Stimulated activated CD4-positive, alpha-beta T cell treated with anti-CD3 and anti-CD28 coated beads, Interleukin-15, amount 100 ng/mL, for 1 hour (primary cell): Measurements from ENCODE around the gene EFNA4.
A peak's percentile ranks its signal among the peaks of the same experiment; 100 is the strongest.

Experiments used
- DNase-seq, 2 donors: peaks; one replicate each; pipeline ENCODE4 v3.0.0-alpha.2; 2020; ENCODE audit warnings: low read depth in 1 of 2, low spot score in 1 of 2

EFNA4 gene

GRCh38 chr1:155072531-155073289, 9.2 kb downstream of the EFNA4 start:
- no peak for DNase-seq

DNA sequence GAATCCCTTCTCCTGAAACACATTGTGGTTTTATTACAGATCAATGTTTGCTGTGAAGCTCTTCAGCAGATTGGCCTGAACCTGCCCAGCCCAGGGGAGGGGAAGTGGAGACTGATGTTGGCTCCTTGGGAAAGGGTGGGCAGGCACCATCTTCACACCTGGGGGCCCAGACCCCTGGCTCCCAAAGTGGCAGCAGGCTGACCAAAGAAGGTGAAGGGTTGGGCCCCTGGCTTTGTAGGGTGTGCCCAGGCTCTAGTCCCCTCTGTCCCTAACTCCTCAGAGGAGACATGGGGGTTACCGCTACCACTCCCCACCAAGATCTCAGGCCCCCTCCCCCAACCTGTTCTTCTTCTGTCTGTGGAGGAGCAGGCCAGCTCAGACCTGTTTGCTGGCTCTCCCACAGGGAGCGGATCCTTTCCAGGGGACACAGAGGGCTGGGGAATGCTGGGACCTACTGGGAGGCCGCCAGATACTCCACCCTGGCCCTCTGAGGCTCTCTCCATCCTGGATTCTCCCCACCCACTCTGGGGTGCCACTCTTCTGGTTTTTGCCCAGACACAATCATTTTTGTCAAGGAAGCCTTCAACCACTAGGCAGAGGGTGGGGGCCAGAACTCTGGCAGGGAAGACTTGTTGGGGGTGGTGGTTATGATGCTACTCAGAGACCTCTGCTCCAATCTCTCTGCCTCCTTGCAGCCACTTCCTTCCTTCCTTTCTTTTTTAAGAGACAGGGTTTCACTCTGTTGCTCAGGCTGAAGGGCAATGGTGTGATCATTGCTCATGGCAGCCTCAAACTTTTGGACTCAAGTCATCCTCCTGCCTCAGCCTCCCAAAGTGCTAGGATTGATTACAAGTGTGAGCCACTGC, 10.1 kb downstream of the EFNA4 start:
- no peak for DNase-seq

DNA sequence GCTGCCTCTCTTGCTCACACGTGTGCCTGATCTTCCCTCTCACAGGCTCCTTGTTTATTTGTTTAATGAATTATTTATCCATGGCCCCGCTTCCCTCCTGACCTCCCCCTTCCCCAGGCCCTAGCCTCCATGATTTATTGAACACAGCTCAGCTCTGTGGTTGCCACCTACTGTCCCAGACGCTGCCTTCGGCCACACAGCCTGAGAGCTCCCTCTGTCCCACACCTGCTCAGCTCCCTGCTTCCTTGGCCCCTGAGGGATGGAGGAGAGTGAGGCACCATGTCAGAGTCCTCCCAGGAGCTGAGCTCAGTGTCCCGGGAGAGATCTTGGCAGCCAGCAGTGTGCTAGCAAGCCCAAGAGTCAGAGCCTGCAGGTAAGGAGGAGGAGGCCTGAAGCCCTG, 12.0 kb downstream of the EFNA4 start:
- no peak for DNase-seq

- no peak for DNase-seq
Measured at GRCh38 chr1:155076371-155076770, 12.8 kb downstream of the EFNA4 start.

GRCh38 chr1:155077346-155077745, 13.8 kb downstream of the EFNA4 start:
- no peak for DNase-seq

- no peak for DNase-seq
Measured at GRCh38 chr1:155077758-155078445, 14.4 kb downstream of the EFNA4 start.

DNA sequence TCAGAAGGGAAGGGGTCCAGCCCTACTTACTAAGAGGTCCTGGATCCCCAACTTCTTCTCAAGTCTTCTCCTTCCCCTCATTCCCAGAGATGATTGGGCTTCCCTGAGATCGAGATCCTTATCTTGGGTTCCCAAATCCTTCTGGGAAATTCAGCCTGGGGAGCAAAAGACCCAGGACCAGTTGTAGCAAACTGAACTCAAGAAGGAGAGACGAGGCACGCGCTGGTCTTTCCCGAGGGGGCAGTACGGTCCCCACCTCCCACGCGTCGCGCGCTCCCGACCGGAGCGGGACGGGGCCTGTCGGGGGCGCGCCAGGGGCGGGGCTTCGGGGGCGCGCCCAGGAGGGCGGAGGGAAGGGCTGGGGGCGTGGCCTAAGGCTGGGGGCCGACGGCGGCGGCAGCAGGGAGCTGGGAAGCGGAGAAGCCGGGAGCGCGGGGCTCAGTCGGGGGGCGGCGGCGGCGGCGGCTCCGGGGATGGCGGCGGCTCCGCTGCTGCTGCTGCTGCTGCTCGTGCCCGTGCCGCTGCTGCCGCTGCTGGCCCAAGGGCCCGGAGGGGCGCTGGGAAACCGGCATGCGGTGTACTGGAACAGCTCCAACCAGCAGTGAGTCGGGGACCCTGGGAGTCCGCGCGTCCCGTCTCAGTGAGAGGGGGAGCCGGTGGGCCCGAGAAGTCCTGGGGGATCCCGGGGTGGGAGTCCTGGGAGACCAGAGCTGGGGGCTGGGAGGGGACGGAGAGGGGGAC, 15.1 kb downstream of the EFNA4 start, which contains the start of gene EFNA3:
Gene EFNA3 (plus strand): TSS at position 369 of the 741 bp plus-strand sequence. CDS start 105 bp downstream, at position 474.
- DNase-seq: peak in 1 of 2 donors; percentile 55

- no peak for DNase-seq
Measured at GRCh38 chr1:155079210-155079486, 15.6 kb downstream of the EFNA4 start.

DNA sequence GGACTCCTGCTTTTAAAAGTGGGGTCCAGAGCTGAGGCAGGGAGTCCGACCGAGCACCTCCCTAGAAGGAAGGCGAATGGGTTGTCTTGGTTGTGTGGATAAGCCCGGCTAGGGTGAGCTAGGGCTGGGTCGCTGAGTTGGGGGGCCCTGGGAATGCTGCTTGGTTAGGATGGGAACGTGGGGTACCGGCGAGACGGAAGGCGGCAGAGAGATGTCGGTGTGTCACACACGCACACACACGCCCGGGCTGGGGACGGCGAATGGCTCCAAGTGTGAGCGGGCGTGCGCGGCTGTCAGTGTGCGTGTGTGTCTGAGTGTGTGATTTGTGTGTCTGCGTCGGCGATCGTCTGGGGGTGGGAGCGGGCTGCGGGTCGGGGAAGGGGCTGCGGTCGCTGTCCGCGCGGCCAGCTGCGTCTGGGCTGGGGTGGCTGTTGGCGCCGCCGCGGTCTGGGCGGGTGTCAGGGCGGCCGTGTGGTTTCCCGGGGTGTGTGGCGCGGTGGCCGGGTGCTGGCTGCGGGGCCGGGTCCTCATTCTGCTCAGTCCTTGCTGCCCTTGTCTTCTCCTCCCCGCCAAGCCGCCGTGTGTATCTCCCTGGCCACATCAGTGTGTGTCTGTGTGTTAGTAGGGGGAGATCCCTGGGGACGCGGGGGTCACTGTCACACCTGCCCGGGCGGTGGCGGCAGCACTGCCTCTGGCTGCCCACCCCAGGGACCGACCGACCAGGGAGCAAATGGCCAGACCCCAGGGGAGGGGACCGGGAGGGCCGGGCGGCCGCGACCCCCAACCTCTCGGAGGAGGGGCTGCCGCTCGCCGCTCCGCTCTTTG, 16.2 kb downstream of the EFNA4 start:
- DNase-seq: no peak

GRCh38 chr1:155080312-155081228, 17.0 kb downstream of the EFNA4 start:
- DNase-seq: no peak

DNA sequence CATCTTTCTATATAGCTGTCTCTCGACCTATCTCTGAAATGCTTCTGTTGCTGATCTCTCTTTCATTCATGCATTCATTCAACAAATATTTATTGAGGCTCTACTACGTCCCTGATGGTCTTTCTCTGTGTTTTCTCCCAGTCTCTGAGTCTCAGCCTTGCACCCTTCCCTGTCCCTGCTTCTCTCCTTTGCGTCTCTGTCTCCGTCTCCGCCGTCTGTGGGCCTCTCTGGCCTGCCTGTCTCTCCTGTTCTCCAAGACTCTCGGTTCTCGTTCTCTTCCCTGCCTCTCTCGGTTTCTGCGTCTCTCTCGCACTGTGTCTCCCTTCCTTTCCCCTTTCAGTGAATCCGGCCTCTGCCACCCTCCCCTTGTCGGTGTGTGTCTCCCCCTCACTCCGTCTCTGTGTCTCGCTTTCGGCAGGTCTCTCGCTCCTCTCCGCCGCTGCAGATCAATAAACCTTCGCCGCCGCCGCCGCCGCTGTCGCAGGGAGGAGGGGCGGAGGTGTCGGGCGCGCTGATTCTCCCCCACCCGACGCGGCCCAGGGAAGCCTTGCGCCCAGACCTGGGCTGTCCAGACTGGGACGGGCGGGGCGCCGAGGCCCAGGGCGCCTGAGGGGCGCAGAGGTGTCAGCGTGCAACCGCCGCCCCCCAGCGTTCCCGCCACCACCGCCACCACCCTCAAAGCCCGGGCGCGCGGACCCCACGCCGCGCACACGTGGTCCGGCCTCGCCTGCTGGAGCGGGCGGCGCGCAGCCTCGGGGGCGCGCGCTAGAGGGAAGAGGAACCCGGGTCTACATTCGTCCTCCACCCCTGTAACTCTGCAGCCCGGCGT, 18.1 kb downstream of the EFNA4 start:
- no peak for DNase-seq

DNA sequence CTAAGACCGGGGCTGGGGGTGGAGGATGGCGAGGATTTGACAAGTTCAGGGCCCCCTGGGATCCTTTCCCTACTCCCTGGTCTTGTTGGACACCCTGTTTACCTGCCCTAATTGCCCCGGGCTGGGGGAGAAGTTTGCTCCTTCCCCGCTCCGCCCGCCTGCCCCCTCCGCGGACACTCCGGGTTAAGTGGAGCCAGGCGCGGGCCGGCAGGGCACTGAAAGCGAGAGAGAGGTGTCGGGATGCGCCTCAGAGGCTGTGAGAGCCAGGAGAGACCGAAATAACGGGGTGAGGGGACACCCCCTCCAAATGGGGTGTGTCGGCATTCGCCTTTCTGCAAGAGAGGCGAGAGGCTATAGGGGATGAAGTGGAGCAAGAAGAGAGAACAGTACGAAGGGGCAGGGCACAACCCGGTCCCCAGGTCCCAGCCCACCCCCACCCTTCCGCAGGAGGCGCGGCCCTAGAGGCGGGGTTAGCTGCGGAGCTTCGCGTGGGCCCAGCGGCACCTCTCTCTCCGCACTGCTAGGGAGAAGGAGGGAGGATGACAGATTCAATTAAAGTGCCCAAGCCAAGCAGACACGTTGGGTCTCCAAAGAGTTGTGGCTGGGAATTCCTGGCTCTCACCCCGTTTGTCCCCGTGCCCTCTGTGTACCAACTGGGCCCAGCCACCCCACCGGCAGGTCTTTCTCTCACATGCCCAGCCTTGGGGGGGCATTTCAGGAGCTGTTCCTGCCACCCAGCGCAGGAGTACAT, 18.9 kb downstream of the EFNA4 start:
- no peak for DNase-seq

DNA sequence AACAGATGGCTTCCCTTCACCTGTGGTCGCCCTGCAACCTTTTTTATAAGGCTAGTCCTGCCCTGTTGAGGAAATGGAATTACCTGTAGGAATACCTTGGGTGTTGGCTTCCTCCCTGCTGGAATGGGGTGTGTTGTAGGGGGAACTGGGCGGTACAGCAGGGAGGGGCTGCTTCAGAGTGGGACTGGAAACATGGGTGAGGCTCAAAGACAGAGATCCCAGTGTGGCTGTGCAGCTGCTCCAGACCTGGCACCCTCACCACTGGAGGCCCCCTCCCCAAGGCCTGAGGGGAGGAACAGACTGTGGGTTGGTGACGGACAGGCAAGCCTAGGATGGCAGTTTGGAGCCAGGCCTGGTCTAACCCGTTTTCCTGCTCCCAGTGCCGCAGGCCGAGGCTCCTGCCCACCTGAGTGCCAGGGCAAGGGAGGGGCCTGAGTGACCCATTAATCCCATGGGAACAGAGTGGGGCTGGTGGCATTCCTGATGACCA, 19.6 kb downstream of the EFNA4 start:
- no peak for DNase-seq

- no peak for DNase-seq
Measured at GRCh38 chr1:155083865-155084721, 20.6 kb downstream of the EFNA4 start.

DNA sequence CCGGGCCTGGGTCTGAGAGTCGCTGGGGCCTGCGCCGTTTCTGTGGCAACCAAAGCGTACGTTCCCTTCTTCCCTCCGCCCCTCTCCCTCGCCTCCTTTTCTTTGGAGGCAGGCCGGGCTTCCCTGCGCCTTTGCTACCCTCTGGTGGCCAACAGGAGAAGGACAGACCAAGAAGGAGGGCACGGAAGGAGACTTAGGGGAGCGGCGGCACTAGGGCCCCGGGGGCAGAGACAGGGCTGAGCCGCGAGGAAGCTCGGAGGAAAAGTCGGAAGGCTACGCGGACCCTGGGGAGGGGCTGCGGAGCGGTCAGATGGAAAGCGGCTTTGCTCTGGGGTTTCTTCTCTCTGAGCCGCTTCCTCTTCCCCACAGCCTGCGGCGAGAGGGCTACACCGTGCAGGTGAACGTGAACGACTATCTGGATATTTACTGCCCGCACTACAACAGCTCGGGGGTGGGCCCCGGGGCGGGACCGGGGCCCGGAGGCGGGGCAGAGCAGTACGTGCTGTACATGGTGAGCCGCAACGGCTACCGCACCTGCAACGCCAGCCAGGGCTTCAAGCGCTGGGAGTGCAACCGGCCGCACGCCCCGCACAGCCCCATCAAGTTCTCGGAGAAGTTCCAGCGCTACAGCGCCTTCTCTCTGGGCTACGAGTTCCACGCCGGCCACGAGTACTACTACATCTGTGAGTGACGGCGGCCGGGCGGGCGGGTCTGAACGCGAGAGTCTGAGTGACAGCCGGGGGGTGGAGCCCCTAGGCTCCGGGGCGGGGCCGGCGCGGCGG, 21.4 kb downstream of the EFNA4 start:
- peak; percentile 80 to 82 for DNase-seq
